ENCODE results near the gene TENM3. TPM values are rescaled to one million over a fixed set of nuclear protein-coding genes. Genes with fewer than 3 reads are reported as not detected.

The TENM3 gene
- total and polyA plus RNA-seq, 4 donors: 0.05 to 5.5 (median 1.1) TPM; not detected in 1

GRCh38 chr4:182741914-182742313 lies 498.7 kb downstream of the TENM3 start:
- ATAC-seq (ENCODE audit: low FRiP score): no peak
- H3K9me3 ChIP-seq (ENCODE audit: control insufficient read depth, low read length): peaks cover 2% of the 10 kb centered on the region

GRCh38 chr4:182743815-182744214 lies 500.6 kb downstream of the TENM3 start:
- DNase-seq (no peak), ATAC-seq (ENCODE audit: low FRiP score) (no peak)
- Histone ChIP-seq H3K27ac (ENCODE audit: low read depth in 1 of 2, low read length in 2 of 2) (no peak overlapping the region), H3K4me3 (ENCODE audit: low read length in 2 of 2) (no peak overlapping the region), H3K9me3 (ENCODE audit: control insufficient read depth, low read length) (peaks cover 2% of the 10 kb centered on the region), H3K4me1 (ENCODE audit: control insufficient read depth in 1 of 2, insufficient read depth in 2 of 2, low read length in 2 of 2) (no peaks in the 10 kb centered on the region), H3K36me3 (ENCODE audit: control insufficient read depth in 1 of 2, insufficient read depth in 2 of 2, low read length in 1 of 2) (no peaks in the 10 kb centered on the region), H3K27me3 (ENCODE audit: control insufficient read depth in 1 of 2, insufficient read depth in 2 of 2, low read length in 1 of 2) (no peaks in the 10 kb centered on the region)
- intact Hi-C loops (cut with DNase I): no loop called here

More at GRCh38 chr4:182741914-182742313, 498.7 kb downstream of the TENM3 start:
- DNase-seq: no peak
- no peaks in the 10 kb centered on the region for H3K4me1 ChIP-seq (ENCODE audit: control insufficient read depth in 1 of 2, insufficient read depth in 2 of 2, low read length in 2 of 2)
- no peaks in the 10 kb centered on the region for H3K27me3 ChIP-seq (ENCODE audit: control insufficient read depth in 1 of 2, insufficient read depth in 2 of 2, low read length in 1 of 2)
- no peak overlapping the region for H3K27ac ChIP-seq (ENCODE audit: low read depth in 1 of 2, low read length in 2 of 2)
- 92 to 93% methylated on average over 5 of the region's 5 CpGs for WGBS, 2 donors
- no peak overlapping the region for H3K4me3 ChIP-seq (ENCODE audit: low read length in 2 of 2)
- H3K36me3 ChIP-seq (ENCODE audit: control insufficient read depth in 1 of 2, insufficient read depth in 2 of 2, low read length in 1 of 2): no peaks in the 10 kb centered on the region
- intact Hi-C loops (cut with DNase I): no loop called here

- ATAC-seq (ENCODE audit: low FRiP score) (no peak), DNase-seq (no peak)
- H3K27ac ChIP-seq (ENCODE audit: low read depth in 1 of 2, low read length in 2 of 2): no peak overlapping the region
- no peak overlapping the region for H3K4me3 ChIP-seq (ENCODE audit: low read length in 2 of 2)
- 83 to 89% methylated on average over 4 of the region's 4 CpGs for WGBS, 2 donors
- intact Hi-C loops (cut with DNase I): no loop called here
- H3K27me3 ChIP-seq (ENCODE audit: control insufficient read depth in 1 of 2, insufficient read depth in 2 of 2, low read length in 1 of 2): no peaks in the 10 kb centered on the region
- no peaks in the 10 kb centered on the region for H3K36me3 ChIP-seq (ENCODE audit: control insufficient read depth in 1 of 2, insufficient read depth in 2 of 2, low read length in 1 of 2)
- peaks cover 2% of the 10 kb centered on the region for H3K9me3 ChIP-seq (ENCODE audit: control insufficient read depth, low read length)
- H3K4me1 ChIP-seq (ENCODE audit: control insufficient read depth in 1 of 2, insufficient read depth in 2 of 2, low read length in 2 of 2): no peaks in the 10 kb centered on the region
These were observed 502.0 kb downstream of the TENM3 start for GRCh38 chr4:182745237-182745636.

DNA sequence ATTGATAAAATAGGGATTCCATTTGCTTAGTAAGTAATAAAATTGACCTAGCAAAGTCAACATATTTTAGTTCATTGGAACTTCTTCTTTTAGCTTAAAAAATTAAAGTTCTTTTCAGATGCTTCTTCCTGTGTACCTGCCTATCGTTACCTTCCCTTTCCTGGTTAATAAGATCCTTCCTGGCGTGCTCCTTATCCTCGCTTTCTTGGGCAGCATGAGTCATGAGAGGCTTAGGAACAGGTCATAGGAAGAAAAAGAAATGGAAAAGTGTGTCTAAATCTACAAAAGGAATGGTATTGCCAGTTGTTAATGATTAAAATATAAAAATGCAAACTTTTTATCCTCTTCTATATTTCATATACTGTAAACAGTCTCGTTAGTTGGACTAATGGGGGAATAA lies 503.7 kb downstream of the TENM3 start:
- Histone ChIP-seq H3K4me3 (ENCODE audit: low read length in 2 of 2) (no peak overlapping the region), H3K27ac (ENCODE audit: low read depth in 1 of 2, low read length in 2 of 2) (no peak overlapping the region), H3K4me1 (ENCODE audit: control insufficient read depth in 1 of 2, insufficient read depth in 2 of 2, low read length in 2 of 2) (no peaks in the 10 kb centered on the region), H3K36me3 (ENCODE audit: control insufficient read depth in 1 of 2, insufficient read depth in 2 of 2, low read length in 1 of 2) (no peaks in the 10 kb centered on the region), H3K9me3 (ENCODE audit: control insufficient read depth, low read length) (peaks cover 2% of the 10 kb centered on the region), H3K27me3 (ENCODE audit: control insufficient read depth in 1 of 2, insufficient read depth in 2 of 2, low read length in 1 of 2) (no peaks in the 10 kb centered on the region)
- WGBS, 2 donors: 96% methylated on average over 4 of the region's 4 CpGs
- DNase-seq: no peak
- ATAC-seq (ENCODE audit: low FRiP score): no peak
- intact Hi-C loops (cut with DNase I): no loop called here

GRCh38 chr4:182748283-182748682 lies 505.1 kb downstream of the TENM3 start:
- no peak for DNase-seq
- no peaks in the 10 kb centered on the region for H3K4me1 ChIP-seq (ENCODE audit: control insufficient read depth in 1 of 2, insufficient read depth in 2 of 2, low read length in 2 of 2)
- no peak for ATAC-seq (ENCODE audit: low FRiP score)
- intact Hi-C loops (cut with DNase I): no loop called here
- H3K27me3 ChIP-seq (ENCODE audit: control insufficient read depth in 1 of 2, insufficient read depth in 2 of 2, low read length in 1 of 2): no peaks in the 10 kb centered on the region
- peaks cover 2% of the 10 kb centered on the region for H3K9me3 ChIP-seq (ENCODE audit: control insufficient read depth, low read length)
- WGBS, 2 donors: 40 to 48% methylated on average over 8 of the region's 8 CpGs
- no peak overlapping the region for H3K4me3 ChIP-seq (ENCODE audit: low read length in 2 of 2)
- H3K36me3 ChIP-seq (ENCODE audit: control insufficient read depth in 1 of 2, insufficient read depth in 2 of 2, low read length in 1 of 2): no peaks in the 10 kb centered on the region
- H3K27ac ChIP-seq (ENCODE audit: low read depth in 1 of 2, low read length in 2 of 2): no peak overlapping the region

DNA sequence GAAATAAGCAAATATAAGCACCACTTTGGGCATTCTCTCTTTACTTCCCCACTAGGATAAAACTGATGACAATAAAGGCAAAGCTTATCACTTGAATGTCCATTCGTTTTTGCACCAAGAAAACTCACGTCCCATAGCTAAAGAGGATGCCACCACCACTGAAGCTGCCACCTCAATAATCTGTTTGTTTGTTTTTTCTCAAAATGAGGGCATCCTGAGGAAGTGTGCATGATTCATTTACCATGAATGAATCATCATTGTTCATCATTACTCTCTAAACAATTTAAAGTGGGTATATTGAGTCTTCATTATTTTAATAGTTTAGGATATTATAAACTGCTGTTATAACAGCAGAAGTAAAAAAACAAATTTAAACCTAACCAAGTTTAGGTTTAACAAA lies 505.7 kb downstream of the TENM3 start:
- Histone ChIP-seq H3K4me3 (ENCODE audit: low read length in 2 of 2) (no peak overlapping the region), H3K9me3 (ENCODE audit: control insufficient read depth, low read length) (peaks cover 2% of the 10 kb centered on the region), H3K27me3 (ENCODE audit: control insufficient read depth in 1 of 2, insufficient read depth in 2 of 2, low read length in 1 of 2) (no peaks in the 10 kb centered on the region), H3K36me3 (ENCODE audit: control insufficient read depth in 1 of 2, insufficient read depth in 2 of 2, low read length in 1 of 2) (no peaks in the 10 kb centered on the region), H3K4me1 (ENCODE audit: control insufficient read depth in 1 of 2, insufficient read depth in 2 of 2, low read length in 2 of 2) (no peaks in the 10 kb centered on the region), H3K27ac (ENCODE audit: low read depth in 1 of 2, low read length in 2 of 2) (no peak overlapping the region)
- intact Hi-C loops (cut with DNase I): no loop called here
- ATAC-seq (ENCODE audit: low FRiP score) (no peak), DNase-seq (no peak)
- WGBS, 2 donors: 81 to 82% methylated on average over 2 of the region's 2 CpGs

- no peaks in the 10 kb centered on the region for H3K36me3 ChIP-seq (ENCODE audit: control insufficient read depth in 1 of 2, insufficient read depth in 2 of 2, low read length in 1 of 2)
- no peaks in the 10 kb centered on the region for H3K27me3 ChIP-seq (ENCODE audit: control insufficient read depth in 1 of 2, insufficient read depth in 2 of 2, low read length in 1 of 2)
- no peak overlapping the region for H3K4me3 ChIP-seq (ENCODE audit: low read length in 2 of 2)
- H3K27ac ChIP-seq (ENCODE audit: low read depth in 1 of 2, low read length in 2 of 2): no peak overlapping the region
- 82 to 89% methylated on average over 1 of the region's 1 CpG for WGBS, 2 donors
- ATAC-seq (ENCODE audit: low FRiP score): no peak
- intact Hi-C loops (cut with DNase I): no loop called here
- H3K4me1 ChIP-seq (ENCODE audit: control insufficient read depth in 1 of 2, insufficient read depth in 2 of 2, low read length in 2 of 2): no peaks in the 10 kb centered on the region
- peaks cover 2% of the 10 kb centered on the region for H3K9me3 ChIP-seq (ENCODE audit: control insufficient read depth, low read length)
- DNase-seq: no peak
These were observed 506.5 kb downstream of the TENM3 start for GRCh38 chr4:182749667-182750167.

- 72 to 73% methylated on average over 2 of the region's 2 CpGs for WGBS, 2 donors
These were observed 509.1 kb downstream of the TENM3 start for GRCh38 chr4:182752158-182752910.

GRCh38 chr4:182754895-182755294 lies 511.7 kb downstream of the TENM3 start:
- intact Hi-C loops (cut with DNase I): no loop called here
- peaks cover 2% of the 10 kb centered on the region for H3K9me3 ChIP-seq (ENCODE audit: control insufficient read depth, low read length)
- no peak for ATAC-seq (ENCODE audit: low FRiP score)
- H3K27ac ChIP-seq (ENCODE audit: low read depth in 1 of 2, low read length in 2 of 2): no peak overlapping the region
- no peak for DNase-seq
- no peaks in the 10 kb centered on the region for H3K36me3 ChIP-seq (ENCODE audit: control insufficient read depth in 1 of 2, insufficient read depth in 2 of 2, low read length in 1 of 2)
- H3K4me3 ChIP-seq (ENCODE audit: low read length in 2 of 2): no peak overlapping the region
- 92 to 95% methylated on average over 5 of the region's 5 CpGs for WGBS, 2 donors
- H3K27me3 ChIP-seq (ENCODE audit: control insufficient read depth in 1 of 2, insufficient read depth in 2 of 2, low read length in 1 of 2): no peaks in the 10 kb centered on the region
- H3K4me1 ChIP-seq (ENCODE audit: control insufficient read depth in 1 of 2, insufficient read depth in 2 of 2, low read length in 2 of 2): no peaks in the 10 kb centered on the region

More at GRCh38 chr4:182752158-182752910, 509.1 kb downstream of the TENM3 start:
- no peak for DNase-seq
- no peaks in the 10 kb centered on the region for H3K36me3 ChIP-seq (ENCODE audit: control insufficient read depth in 1 of 2, insufficient read depth in 2 of 2, low read length in 1 of 2)
- no peak overlapping the region for H3K27ac ChIP-seq (ENCODE audit: low read depth in 1 of 2, low read length in 2 of 2)
- H3K4me3 ChIP-seq (ENCODE audit: low read length in 2 of 2): no peak overlapping the region
- intact Hi-C loops (cut with DNase I): no loop called here
- no peaks in the 10 kb centered on the region for H3K4me1 ChIP-seq (ENCODE audit: control insufficient read depth in 1 of 2, insufficient read depth in 2 of 2, low read length in 2 of 2)
- no peaks in the 10 kb centered on the region for H3K27me3 ChIP-seq (ENCODE audit: control insufficient read depth in 1 of 2, insufficient read depth in 2 of 2, low read length in 1 of 2)
- no peak for ATAC-seq (ENCODE audit: low FRiP score)
- no peaks in the 10 kb centered on the region for H3K9me3 ChIP-seq (ENCODE audit: control insufficient read depth, low read length)

Measured in aorta (tissue), 5 donors.